NCI-H748 (cell line): ENCODE measurements around the gene ATG5.
"Not testable (repeated sequence)": the region's sequence is repeated elsewhere in the genome, so short reads cannot be mapped to it uniquely, and the experiment has no call there.

ENCODE experiments used
- DNase-seq: peaks from one replicate; lab custom pipeline; 2025; ENCODE audit not compliant: unreplicated experiment; lab: John Stamatoyannopoulos, UW

ATG5 gene

DNA sequence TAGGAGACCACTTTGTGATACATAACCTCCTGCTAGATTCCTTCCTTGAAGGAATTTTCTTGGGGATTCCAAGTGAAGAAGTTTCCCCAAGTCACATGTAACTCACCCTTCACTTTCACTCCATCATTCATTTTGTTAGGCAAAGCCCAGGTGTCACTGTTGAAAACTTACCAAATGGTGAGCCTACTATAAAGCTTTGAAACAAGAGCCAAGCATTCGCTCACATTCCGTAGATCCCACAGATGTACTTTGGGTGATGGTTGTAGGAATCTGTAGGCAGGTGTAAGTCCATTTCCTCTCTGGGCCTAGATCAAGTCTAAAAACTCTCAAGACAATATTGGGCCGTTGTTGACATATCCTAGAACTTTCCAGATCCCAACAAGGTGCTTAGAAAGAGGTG, 165.4 kb downstream of the ATG5 start:
- no peak for DNase-seq

DNA sequence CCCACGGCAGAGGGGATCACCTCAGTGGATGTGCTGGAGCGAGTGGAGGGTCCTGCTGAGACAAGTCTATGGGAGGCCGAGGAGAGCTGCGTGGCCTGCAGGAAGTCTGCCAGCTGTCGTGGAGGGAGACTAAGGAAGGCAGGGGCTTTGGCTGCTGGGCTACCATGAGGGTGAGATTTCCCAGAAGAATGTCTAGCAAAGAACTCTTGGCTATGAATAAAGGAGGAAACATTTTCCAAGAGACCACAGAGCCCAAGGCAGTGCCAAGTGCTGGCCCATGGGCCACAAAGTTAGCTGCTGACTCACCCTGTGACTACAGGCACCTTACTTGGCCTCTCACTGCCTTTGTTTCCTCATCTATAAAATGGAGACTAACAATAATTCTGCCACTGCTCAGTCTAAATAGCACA, 166.0 kb downstream of the ATG5 start:
- no peak for DNase-seq

GRCh38 chr6:106158816-106159215, 166.7 kb downstream of the ATG5 start:
- DNase-seq, result no peak

DNA sequence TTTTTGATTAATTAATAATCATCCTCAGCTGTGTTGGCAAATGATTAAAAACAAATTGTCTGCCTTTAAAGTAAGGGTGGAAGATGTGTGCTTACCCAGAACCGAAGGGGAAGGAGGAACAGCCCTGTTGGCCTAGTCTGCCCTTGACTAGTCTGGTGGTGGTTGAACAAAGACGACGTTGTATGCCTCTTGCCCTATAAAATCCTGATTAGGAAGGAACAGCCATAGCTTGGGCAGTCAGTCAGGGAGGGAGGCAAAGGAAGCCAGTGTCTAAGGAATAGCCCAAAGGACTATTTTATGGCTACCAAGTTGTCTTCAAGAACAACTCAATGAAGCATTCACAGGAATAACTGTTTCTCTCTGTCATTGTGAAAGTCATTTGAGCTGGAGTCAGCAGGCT, 168.7 kb downstream of the ATG5 start:
- DNase-seq, result no peak

DNA sequence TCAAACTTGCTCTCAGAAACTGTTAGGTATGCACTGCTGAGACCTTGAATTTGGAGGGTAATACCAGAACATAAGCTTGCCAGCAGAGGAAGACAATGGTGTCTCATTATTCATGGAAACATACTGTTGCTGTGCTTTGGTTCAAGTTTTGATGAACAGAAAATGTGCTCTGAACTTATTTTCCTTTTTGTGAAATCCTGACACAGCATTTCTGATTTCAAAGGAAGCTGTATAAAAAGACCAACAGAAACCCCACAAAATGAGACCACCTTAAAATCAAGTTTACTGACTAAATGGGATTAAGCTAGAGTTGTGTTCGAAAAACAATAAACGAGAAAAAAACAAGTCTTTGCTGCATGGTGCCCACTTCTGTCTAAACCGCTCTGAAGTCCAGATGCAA, 169.1 kb downstream of the ATG5 start:
- DNase-seq, result no peak

DNA sequence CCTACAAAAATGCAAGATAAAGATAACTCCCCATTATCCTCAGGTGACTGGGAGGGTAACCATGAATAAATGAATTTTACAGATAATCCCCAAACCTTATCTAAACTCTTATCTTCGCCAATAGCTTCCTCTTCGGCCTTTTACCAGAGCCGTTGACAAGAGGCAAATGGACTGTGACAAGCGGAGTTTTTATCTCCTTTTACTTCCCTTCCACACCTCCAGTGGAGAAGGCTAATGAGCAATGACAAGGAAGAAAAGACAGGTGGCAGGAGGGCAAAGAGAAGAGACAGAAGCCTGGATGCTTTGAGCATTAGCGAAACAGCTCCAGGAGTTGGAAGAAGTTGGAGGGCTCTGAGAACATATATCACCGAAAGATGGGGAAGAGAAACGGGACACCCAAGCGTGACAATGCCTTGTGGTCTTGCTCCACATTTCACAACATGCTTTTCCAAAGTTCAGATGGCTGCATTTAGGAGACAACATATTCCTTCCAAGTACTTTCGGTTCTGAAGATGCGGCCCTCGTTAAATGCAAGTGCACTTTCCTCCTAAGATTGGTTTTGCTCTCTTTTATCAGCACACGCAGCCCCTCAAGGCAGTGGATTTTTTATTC, 170.2 kb downstream of the ATG5 start:
- no peak for DNase-seq

DNA sequence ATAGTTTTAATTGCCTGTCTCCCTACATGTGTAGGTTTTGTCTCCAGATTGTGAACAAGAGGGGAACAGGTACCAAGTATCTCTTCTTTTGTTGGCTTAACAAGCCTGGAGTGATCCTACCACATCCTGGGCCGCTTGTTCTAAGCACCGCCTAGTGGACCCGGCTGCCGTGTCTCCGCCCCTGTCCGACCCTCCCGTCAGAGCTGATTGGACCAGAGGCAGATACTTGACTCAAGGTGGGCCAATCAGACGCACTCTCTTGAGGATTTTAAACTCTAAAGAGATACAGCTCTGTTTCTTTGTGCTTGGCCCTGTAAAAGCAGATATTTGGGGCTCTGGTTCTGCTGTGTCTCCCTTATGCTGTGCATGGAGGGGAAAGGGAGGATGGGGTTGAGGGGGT, 171.2 kb downstream of the ATG5 start:
- no peak for DNase-seq

DNA sequence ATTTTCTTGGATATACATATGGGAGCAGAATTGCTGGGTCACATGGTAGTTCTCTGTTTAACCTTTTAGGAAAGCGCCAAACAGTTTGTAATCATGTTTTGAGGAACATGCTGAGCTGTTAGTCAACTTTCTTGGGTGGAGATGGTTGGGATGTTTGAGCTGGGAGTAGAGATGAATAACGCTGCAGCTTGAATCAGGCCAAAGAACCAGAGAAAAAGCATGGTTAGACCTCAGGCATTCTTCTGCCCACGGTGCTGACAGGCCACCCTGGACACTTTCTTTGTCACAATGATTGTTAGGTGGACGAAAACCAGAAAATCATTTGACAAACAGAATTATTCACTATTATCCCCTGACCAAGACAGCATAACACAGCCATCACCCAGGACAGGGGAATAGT, 172.6 kb downstream of the ATG5 start:
- no peak for DNase-seq

- DNase-seq, result not testable (repeated sequence)
Observed at GRCh38 chr6:106152476-106152875, 173.1 kb downstream of the ATG5 start.

- DNase-seq, result no peak
Observed at GRCh38 chr6:106149472-106150069, 176.0 kb downstream of the ATG5 start.

GRCh38 chr6:106147476-106147875, 178.1 kb downstream of the ATG5 start:
- DNase-seq, result no peak

GRCh38 chr6:106146852-106147351, 178.7 kb downstream of the ATG5 start:
- no peak for DNase-seq

GRCh38 chr6:106145741-106146227, 179.8 kb downstream of the ATG5 start:
- no peak for DNase-seq

DNA sequence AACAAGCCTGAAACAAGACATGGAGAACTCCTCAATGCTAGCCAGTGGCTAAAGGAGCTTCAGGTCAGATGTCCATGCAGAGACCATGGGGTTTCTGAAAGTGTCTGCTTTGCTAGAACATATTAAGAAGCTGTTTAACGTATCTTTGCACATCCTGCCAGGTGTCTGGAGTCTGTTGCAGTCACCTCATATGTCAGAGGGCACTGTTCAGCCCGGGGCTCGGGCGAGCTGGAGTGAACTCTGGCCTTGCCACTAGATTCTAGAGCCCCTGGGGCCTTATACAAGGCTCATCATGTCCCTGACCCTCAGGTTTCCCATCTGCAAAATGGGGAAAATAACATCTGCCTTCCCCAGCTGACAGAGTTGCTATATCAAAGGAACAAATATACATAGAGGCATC, 180.4 kb downstream of the ATG5 start:
- DNase-seq, result no peak

GRCh38 chr6:106143665-106144064, 181.9 kb downstream of the ATG5 start:
- no peak for DNase-seq

- DNase-seq, result no peak
Observed at GRCh38 chr6:106142876-106143431, 182.6 kb downstream of the ATG5 start.

DNA sequence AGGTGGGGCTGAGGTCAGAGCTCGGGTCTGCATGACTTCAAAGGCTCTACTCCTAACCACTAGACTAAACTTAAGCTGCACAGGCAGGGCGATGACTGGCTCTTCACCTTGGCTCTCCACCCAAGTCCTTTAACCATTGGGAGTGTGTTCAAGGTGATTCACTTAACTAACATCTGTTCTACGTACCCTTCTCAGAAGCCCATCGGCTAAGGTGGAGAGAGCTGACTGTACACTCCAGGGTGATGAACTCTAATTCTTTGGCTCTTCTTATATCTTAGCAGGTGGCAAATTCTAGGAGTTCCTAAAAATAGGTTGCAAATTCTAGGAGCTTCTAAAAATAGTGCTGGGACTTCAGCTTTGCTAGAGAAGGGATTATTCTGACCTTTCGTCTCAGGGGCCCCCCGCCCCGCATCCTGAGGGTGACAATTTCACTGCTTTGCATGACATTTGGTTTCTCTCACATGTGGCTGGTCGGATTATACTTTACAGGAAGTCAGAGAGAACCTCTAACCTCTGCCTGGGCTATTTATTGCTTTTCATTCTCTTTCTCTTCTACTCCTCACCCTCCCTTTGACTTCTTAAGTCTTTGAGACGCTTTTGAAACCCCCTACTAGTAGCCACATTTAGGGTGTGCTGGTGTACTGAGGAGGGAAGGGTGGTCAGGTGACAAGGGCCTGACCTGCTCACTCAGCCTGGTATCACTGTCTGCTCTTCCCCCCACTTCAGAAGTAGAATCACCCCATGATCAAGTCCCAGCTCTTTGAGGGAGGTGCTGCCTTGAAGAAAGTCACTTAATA, 183.9 kb downstream of the ATG5 start:
- no peak for DNase-seq

- no peak for DNase-seq
Observed at GRCh38 chr6:106138151-106138550, 187.4 kb downstream of the ATG5 start.

DNA sequence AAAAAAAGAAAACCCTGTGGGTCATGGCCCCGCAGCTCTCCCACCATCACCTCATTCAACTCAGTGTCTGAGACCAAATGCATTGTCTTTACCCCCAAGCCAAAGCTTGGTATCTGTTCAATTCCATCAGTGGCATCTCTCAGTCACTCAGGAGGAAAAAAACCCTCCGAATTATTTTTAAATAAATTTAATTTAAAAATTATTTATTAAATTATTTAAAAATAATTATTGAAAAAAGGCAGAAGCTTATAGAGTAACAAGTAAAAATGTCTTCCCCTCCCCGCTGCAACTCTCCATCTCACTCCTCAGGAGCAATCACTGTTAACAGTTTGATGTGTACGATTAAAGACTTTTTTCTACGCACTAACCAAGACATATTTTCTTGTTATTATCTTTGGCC, 188.7 kb downstream of the ATG5 start:
- DNase-seq, result no peak

GRCh38 chr6:106135911-106136571, 189.5 kb downstream of the ATG5 start:
- no peak for DNase-seq
